Chondrocyte (in vitro differentiated cells): ENCODE results near the gene GPR132. TPM values are rescaled to one million over a fixed set of nuclear protein-coding genes. Genes with fewer than 3 reads are reported as not detected.

Source experiments
- DNase-seq: peaks from one replicate; pipeline ENCODE4 v3.0.0; 2021; ENCODE audit warnings: mixed read lengths, low spot score
- H3K27ac Mint-ChIP-seq: one replicate; pipeline ENCODE4 v1.8.0; 2021; ENCODE audit warnings: mild to moderate bottlenecking, moderate library complexity, mixed read lengths; ENCODE audit not compliant: unreplicated experiment
- H3K27me3 Mint-ChIP-seq: 2 replicates; pipeline ENCODE4 v1.8.0; 2021; ENCODE audit warnings: low read depth, mixed read lengths
- H3K36me3 Mint-ChIP-seq: 2 replicates; pipeline ENCODE4 v1.8.0; 2021; ENCODE audit warnings: low read depth, mixed read lengths
- H3K4me1 Mint-ChIP-seq: 2 replicates; pipeline ENCODE4 v1.8.0; 2021; ENCODE audit warnings: low read depth, mild to moderate bottlenecking, mixed read lengths
- H3K4me3 Mint-ChIP-seq: one replicate; pipeline ENCODE4 v1.8.0; 2021; ENCODE audit warnings: mild to moderate bottlenecking, moderate library complexity, mixed read lengths; ENCODE audit not compliant: unreplicated experiment
- H3K9me3 Mint-ChIP-seq: 2 replicates; pipeline ENCODE4 v1.8.0; 2021; ENCODE audit warnings: low read depth, mixed read lengths
- total RNA-seq: library from RNA; stranded (reverse); gene quantifications from 3 replicates; pipeline ENCODE4 v1.2.1, GENCODE V29; 2021
- TF ChIP-seq, protein P1 (sequence below): fragments of 200-600 bp; sonication (generic); IDR thresholded peaks from 2 replicates; pipeline ENCODE4 v1.5.0; 2021; ENCODE audit warnings: antibody characterized with exemption, mild to moderate bottlenecking, moderate library complexity

GPR132 gene
- total RNA-seq, 1 donor from 2014 or later, result 0.30 TPM

DNA sequence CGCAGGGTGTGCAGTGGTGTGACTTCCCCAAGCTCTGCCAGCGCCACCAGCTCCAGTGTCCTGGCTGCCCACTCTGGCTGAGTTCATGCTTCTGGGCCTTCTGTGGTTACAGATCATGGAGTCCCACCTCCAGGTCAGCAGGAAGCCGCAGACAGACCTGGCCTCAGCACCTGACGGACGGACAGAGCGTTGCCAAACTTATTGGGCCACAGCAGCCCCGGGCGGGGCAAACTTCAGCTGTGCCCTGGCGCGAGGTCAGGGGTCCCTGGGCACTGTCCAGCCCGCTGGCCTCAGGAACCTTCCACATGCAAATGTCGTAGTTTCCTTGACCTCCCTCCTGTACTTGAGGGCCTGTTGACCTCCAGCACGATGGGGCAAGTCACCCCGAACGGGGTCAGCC, 11.2 kb downstream of the GPR132 start:
- H3K4me1 Mint-ChIP-seq, result no peaks in the 10 kb centered on the region
- TF ChIP-seq, protein P1, sequence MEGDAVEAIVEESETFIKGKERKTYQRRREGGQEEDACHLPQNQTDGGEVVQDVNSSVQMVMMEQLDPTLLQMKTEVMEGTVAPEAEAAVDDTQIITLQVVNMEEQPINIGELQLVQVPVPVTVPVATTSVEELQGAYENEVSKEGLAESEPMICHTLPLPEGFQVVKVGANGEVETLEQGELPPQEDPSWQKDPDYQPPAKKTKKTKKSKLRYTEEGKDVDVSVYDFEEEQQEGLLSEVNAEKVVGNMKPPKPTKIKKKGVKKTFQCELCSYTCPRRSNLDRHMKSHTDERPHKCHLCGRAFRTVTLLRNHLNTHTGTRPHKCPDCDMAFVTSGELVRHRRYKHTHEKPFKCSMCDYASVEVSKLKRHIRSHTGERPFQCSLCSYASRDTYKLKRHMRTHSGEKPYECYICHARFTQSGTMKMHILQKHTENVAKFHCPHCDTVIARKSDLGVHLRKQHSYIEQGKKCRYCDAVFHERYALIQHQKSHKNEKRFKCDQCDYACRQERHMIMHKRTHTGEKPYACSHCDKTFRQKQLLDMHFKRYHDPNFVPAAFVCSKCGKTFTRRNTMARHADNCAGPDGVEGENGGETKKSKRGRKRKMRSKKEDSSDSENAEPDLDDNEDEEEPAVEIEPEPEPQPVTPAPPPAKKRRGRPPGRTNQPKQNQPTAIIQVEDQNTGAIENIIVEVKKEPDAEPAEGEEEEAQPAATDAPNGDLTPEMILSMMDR, result no peak
- no peak overlapping the region for H3K4me3 Mint-ChIP-seq
- no peaks in the 10 kb centered on the region for H3K9me3 Mint-ChIP-seq
- H3K27me3 Mint-ChIP-seq, result peaks cover 2% of the 10 kb centered on the region
- no peak for DNase-seq
- H3K36me3 Mint-ChIP-seq, result no peaks in the 10 kb centered on the region
- no peak overlapping the region for H3K27ac Mint-ChIP-seq

DNA sequence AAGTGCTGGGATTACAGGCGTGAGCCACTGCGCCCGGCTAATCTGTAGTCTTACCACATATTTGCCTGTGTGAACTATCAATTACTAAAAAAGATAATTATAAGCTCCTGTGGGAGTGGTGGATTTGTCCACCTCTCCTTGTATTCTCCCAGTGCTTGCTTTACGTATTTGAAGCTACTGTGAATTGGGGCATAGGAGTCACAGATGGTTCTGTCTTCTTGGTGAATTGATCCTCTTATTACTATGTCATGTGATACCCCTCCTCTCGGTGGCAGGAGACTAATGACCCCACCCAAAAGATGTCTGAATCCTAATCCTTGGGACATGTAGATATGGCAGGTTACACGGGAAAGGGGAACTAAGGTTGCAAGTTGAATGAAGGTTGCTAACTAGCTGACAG, 11.8 kb downstream of the GPR132 start:
- Mint-ChIP-seq H3K36me3 (no peaks in the 10 kb centered on the region), H3K27ac (no peak overlapping the region), H3K27me3 (peaks cover 2% of the 10 kb centered on the region), H3K4me3 (no peak overlapping the region), H3K4me1 (no peaks in the 10 kb centered on the region), H3K9me3 (no peaks in the 10 kb centered on the region)
- TF ChIP-seq, protein P1, result no peak
- DNase-seq, result no peak

DNA sequence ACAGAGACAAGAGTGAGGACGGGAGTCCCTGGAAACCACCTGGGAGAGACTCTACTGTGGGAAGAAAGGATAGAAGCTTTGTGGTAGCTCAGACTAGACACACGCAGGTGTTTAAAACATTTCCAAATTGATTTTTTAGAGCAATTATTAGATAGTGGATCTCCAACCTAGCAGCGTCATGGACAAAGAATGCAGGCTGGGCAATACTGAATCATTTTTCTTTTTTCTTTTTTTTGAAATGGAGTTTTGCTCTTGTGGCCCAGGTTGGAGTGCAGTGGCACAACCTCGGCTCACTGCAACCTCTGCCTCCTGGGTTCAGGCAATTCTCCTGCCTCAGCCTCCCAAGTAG, 13.1 kb downstream of the GPR132 start:
- Mint-ChIP-seq H3K27ac (no peak overlapping the region), H3K9me3 (no peaks in the 10 kb centered on the region), H3K4me3 (no peak overlapping the region), H3K4me1 (no peaks in the 10 kb centered on the region), H3K36me3 (no peaks in the 10 kb centered on the region), H3K27me3 (peaks cover 1% of the 10 kb centered on the region)
- DNase-seq, result no peak
- TF ChIP-seq, protein P1, result no peak

DNA sequence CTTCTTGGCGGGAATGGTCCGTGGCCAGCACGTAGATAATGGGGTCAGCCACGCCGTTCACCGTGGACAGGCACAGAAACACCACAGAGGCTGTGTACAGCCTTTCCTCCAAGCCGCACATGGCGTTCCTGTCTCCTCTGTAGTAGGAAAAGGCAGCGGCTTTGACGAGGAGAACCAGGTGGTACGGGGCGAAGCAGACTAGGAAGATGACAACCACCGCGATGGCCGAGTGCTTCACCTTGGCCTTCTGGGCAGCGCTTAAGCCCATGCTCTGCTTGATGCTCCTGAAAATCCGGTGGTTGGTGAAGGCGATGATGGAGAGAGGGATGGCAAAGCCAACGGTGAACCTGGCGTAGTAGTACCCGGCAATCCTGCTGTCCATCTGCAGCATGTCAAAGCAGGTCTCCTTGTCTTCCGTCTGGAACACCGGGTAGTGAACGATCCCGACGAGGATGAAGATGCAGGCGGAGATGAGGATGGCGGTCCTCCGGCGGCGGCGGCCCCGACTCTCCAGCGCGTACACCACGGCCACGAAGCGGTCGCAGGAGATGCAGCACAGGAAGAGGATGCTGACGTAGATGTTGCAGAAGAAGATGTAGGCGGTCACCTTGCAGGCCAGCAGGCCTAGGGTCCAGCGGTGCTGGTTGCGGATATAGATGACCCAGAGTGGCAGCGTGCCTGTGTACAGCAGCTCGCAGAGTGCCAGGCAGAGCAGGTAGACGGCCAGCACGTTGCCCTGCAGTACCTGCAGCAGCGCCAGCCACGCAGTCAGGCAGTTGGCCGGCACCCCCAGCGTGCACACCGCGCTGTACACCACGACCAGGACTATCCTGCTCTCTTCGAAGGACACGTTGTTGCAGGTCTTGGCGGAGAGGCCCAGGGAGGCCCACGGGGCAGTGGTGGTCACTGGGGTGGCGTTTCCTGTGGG, 13.8 kb downstream of the GPR132 start:
- TF ChIP-seq, protein P1, result no peak
- Mint-ChIP-seq H3K4me1 (no peaks in the 10 kb centered on the region), H3K4me3 (no peak overlapping the region), H3K9me3 (no peaks in the 10 kb centered on the region), H3K27me3 (no peaks in the 10 kb centered on the region), H3K27ac (no peak overlapping the region), H3K36me3 (no peaks in the 10 kb centered on the region)
- no peak for DNase-seq

DNA sequence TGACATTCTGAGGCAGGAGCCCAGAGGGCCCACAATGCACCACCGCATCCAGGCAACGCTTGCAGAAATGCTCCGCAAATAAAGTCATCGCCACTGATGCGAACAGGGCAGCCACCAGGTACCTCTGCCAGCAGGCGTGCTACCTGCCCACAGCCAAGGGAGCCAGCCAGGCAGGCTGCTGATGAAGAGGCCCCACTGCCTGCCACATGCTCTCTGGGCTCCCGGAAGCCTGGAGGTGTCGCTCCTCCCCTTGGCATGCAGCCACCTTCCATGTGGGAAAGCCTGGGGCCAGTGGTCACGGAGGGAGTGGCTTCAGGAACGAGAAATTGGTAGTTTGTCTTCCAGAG, 14.7 kb downstream of the GPR132 start:
- H3K27me3 Mint-ChIP-seq, result no peaks in the 10 kb centered on the region
- no peak for DNase-seq
- no peak overlapping the region for H3K4me3 Mint-ChIP-seq
- H3K27ac Mint-ChIP-seq, result no peak overlapping the region
- TF ChIP-seq, protein P1, result no peak
- no peaks in the 10 kb centered on the region for H3K36me3 Mint-ChIP-seq
- no peaks in the 10 kb centered on the region for H3K9me3 Mint-ChIP-seq
- H3K4me1 Mint-ChIP-seq, result peaks cover 2% of the 10 kb centered on the region
